ENCODE measurements around the gene GDNF. TPM values are rescaled to one million over a fixed set of nuclear protein-coding genes. Genes with fewer than 3 reads are reported as not detected.

GDNF gene
- total RNA-seq, 3 donors from 2014 or later, result 0.64 to 17.3 (median 0.94) TPM

- no peak for ATAC-seq
- intact Hi-C loops (cut with DNase I, micrococcal nuclease), result no loop called here
Observed at GRCh38 chr5:37814699-37815098, 25.1 kb downstream of the GDNF start.

GRCh38 chr5:37812365-37812764 is 27.5 kb downstream of the GDNF start:
- Histone ChIP-seq H3K4me3 (no peak overlapping the region), H3K9me3 (no peaks in the 10 kb centered on the region), H3K36me3 (ENCODE audit: low read depth) (no peaks in the 10 kb centered on the region), H3K4me1 (ENCODE audit: low read depth) (no peaks in the 10 kb centered on the region)
- ATAC-seq, result no peak
- no peak for DNase-seq
- TF ChIP-seq, protein P1, sequence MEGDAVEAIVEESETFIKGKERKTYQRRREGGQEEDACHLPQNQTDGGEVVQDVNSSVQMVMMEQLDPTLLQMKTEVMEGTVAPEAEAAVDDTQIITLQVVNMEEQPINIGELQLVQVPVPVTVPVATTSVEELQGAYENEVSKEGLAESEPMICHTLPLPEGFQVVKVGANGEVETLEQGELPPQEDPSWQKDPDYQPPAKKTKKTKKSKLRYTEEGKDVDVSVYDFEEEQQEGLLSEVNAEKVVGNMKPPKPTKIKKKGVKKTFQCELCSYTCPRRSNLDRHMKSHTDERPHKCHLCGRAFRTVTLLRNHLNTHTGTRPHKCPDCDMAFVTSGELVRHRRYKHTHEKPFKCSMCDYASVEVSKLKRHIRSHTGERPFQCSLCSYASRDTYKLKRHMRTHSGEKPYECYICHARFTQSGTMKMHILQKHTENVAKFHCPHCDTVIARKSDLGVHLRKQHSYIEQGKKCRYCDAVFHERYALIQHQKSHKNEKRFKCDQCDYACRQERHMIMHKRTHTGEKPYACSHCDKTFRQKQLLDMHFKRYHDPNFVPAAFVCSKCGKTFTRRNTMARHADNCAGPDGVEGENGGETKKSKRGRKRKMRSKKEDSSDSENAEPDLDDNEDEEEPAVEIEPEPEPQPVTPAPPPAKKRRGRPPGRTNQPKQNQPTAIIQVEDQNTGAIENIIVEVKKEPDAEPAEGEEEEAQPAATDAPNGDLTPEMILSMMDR (IDR thresholded peaks at IDR 0.05), result no peak
- intact Hi-C loops (cut with DNase I, micrococcal nuclease), result no loop called here

More at GRCh38 chr5:37814699-37815098, 25.1 kb downstream of the GDNF start:
- H3K9me3 ChIP-seq, result no peaks in the 10 kb centered on the region
- H3K4me3 ChIP-seq, result no peak overlapping the region
- TF ChIP-seq, protein P1 (IDR thresholded peaks at IDR 0.05), result no peak
- no peak for DNase-seq
- H3K36me3 ChIP-seq (ENCODE audit: low read depth), result no peaks in the 10 kb centered on the region
- H3K4me1 ChIP-seq (ENCODE audit: low read depth), result no peaks in the 10 kb centered on the region

GRCh38 chr5:37811866-37812265 is 28.0 kb downstream of the GDNF start:
- ATAC-seq, result no peak
- TF ChIP-seq, protein P1 (IDR thresholded peaks at IDR 0.05), result no peak
- intact Hi-C loops (cut with DNase I, micrococcal nuclease), result no loop called here
- Histone ChIP-seq H3K36me3 (ENCODE audit: low read depth) (no peaks in the 10 kb centered on the region), H3K9me3 (no peaks in the 10 kb centered on the region), H3K4me3 (no peak overlapping the region), H3K4me1 (ENCODE audit: low read depth) (no peaks in the 10 kb centered on the region)
- DNase-seq, result no peak

GRCh38 chr5:37810311-37810710 is 29.5 kb downstream of the GDNF start:
- no peak for DNase-seq
- Histone ChIP-seq H3K9me3 (no peaks in the 10 kb centered on the region), H3K4me3 (no peak overlapping the region), H3K4me1 (ENCODE audit: low read depth) (no peaks in the 10 kb centered on the region), H3K36me3 (ENCODE audit: low read depth) (no peaks in the 10 kb centered on the region)
- TF ChIP-seq, protein P1 (IDR thresholded peaks at IDR 0.05), result no peak
- no peak for ATAC-seq
- intact Hi-C loops (cut with DNase I, micrococcal nuclease), result no loop called here

GRCh38 chr5:37808945-37809344 is 30.9 kb downstream of the GDNF start:
- intact Hi-C loops (cut with DNase I, micrococcal nuclease), result no loop called here
- no peaks in the 10 kb centered on the region for H3K4me1 ChIP-seq (ENCODE audit: low read depth)
- no peak overlapping the region for H3K4me3 ChIP-seq
- DNase-seq, result no peak
- TF ChIP-seq, protein P1 (IDR thresholded peaks at IDR 0.05), result no peak
- ATAC-seq, result no peak
- no peaks in the 10 kb centered on the region for H3K9me3 ChIP-seq
- H3K36me3 ChIP-seq (ENCODE audit: low read depth), result no peaks in the 10 kb centered on the region

Data from mucosa of descending colon (tissue), 3 donors.